CD4-positive, alpha-beta T cell treated with Interleukin-4 for 4 hours (primary cell): ENCODE data around the gene NECTIN2.
"Not testable (repeated sequence)": the region's sequence is repeated elsewhere in the genome, so short reads cannot be mapped to it uniquely, and the experiment has no call there.

Source experiments
- DNase-seq: peaks from one replicate; pipeline ENCODE4 v3.0.0-alpha.2; 2020

Gene NECTIN2

GRCh38 chr19:44887648-44888047, 41.6 kb downstream of the NECTIN2 start:
- no peak for DNase-seq

GRCh38 chr19:44888335-44888734, 42.2 kb downstream of the NECTIN2 start:
- DNase-seq: not testable (repeated sequence)

- no peak for DNase-seq
These were observed 43.8 kb downstream of the NECTIN2 start for GRCh38 chr19:44889830-44890365.

- DNase-seq: no peak
These were observed 44.4 kb downstream of the NECTIN2 start for GRCh38 chr19:44890366-44891015.

GRCh38 chr19:44891016-44891882, 45.2 kb downstream of the NECTIN2 start, which contains the start of gene TOMM40:
Gene TOMM40 (plus strand): TSS chr19:44891254. CDS start chr19:44891416, 162 bp downstream.
- peak; percentile 100 for DNase-seq

GRCh38 chr19:44892932-44893331, 46.8 kb downstream of the NECTIN2 start:
- no peak for DNase-seq

GRCh38 chr19:44893332-44894051, 47.4 kb downstream of the NECTIN2 start:
- no peak for DNase-seq

GRCh38 chr19:44894052-44894400, 47.9 kb downstream of the NECTIN2 start:
- no peak for DNase-seq

- no peak for DNase-seq
These were observed 48.8 kb downstream of the NECTIN2 start for GRCh38 chr19:44894946-44895345.

GRCh38 chr19:44897835-44898234, 51.7 kb downstream of the NECTIN2 start:
- DNase-seq: no peak

GRCh38 chr19:44900328-44901244, 54.5 kb downstream of the NECTIN2 start:
- DNase-seq: no peak

- DNase-seq: no peak
These were observed 57.1 kb downstream of the NECTIN2 start for GRCh38 chr19:44903216-44903601.

GRCh38 chr19:44903602-44904425, 57.7 kb downstream of the NECTIN2 start:
- DNase-seq: peak; percentile 71

- DNase-seq: no peak
These were observed 58.4 kb downstream of the NECTIN2 start for GRCh38 chr19:44904426-44904994.

- no peak for DNase-seq
These were observed 59.5 kb downstream of the NECTIN2 start, which contains the start of gene APOE for GRCh38 chr19:44905437-44906160. Gene APOE (plus strand): TSS chr19:44905796. CDS start chr19:44906625, 829 bp downstream.

- no peak for DNase-seq
These were observed 61.5 kb downstream of the NECTIN2 start for GRCh38 chr19:44907613-44908012.

- no peak for DNase-seq
These were observed 62.2 kb downstream of the NECTIN2 start for GRCh38 chr19:44908074-44908835.

- no peak for DNase-seq
These were observed 62.8 kb downstream of the NECTIN2 start for GRCh38 chr19:44908836-44909261.

- no peak for DNase-seq
These were observed 63.7 kb downstream of the NECTIN2 start for GRCh38 chr19:44909775-44910174.
